ENCODE results near the gene ANKS1A.

Gene ANKS1A

DNA sequence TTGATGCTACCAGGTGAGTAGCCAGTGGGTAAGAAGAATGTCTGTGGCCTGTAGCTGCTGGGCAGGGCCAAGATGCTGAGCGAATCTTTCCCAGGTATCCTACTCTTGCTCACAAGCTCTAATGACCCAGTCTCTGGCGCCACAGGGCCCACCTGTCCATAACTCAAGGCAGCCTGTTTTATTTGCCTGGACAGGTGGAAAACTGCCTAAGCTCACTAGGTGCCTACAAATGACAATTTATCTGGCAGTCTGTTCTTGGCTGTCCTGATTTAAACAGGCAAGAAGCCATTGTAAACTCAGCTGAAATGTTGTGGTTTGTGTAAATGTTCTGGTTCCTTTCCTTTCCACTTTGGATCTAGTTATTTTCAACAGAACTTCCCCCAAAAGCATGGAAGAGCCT is 138.8 kb downstream of the ANKS1A start:
- TF ChIP-seq CTCF (conservative IDR thresholded peaks at IDR 0.05; ENCODE audit: low read depth, low read length), result no peak
- Histone ChIP-seq H3K4me1 (ENCODE audit: low read depth, poor library complexity, severe bottlenecking) (peaks cover 16% of the 10 kb centered on the region), H3K36me3 (ENCODE audit: insufficient read depth) (no peaks in the 10 kb centered on the region), H2AFZ (ENCODE audit: low read depth) (no peak overlapping the region), H3K4me3 (IDR thresholded peaks at IDR 0.05; ENCODE audit: insufficient read depth, low read depth, low read length) (no peak overlapping the region), H3K79me2 (ENCODE audit: insufficient read depth, low read depth) (no peaks in the 10 kb centered on the region), H4K20me1 (ENCODE audit: insufficient read depth) (no peaks in the 10 kb centered on the region), H3K27ac (no peak overlapping the region), H3K4me2 (no peak overlapping the region), H3K27me3 (ENCODE audit: insufficient read depth, low read depth) (no peaks in the 10 kb centered on the region), H3K9ac (no peak overlapping the region)

- Histone ChIP-seq H3K36me3 (ENCODE audit: insufficient read depth) (no peaks in the 10 kb centered on the region), H3K9ac (no peak overlapping the region), H4K20me1 (ENCODE audit: insufficient read depth) (no peaks in the 10 kb centered on the region), H3K27me3 (ENCODE audit: insufficient read depth, low read depth) (no peaks in the 10 kb centered on the region), H3K27ac (no peak overlapping the region), H3K4me1 (ENCODE audit: low read depth, poor library complexity, severe bottlenecking) (peaks cover 8% of the 10 kb centered on the region), H3K4me3 (IDR thresholded peaks at IDR 0.05; ENCODE audit: insufficient read depth, low read depth, low read length) (no peak overlapping the region), H3K79me2 (ENCODE audit: insufficient read depth, low read depth) (no peaks in the 10 kb centered on the region), H2AFZ (ENCODE audit: low read depth) (no peak overlapping the region), H3K4me2 (no peak overlapping the region)
- TF ChIP-seq CTCF (conservative IDR thresholded peaks at IDR 0.05; ENCODE audit: low read depth, low read length), result no peak
Measured at GRCh38 chr6:35028781-35029769, 140.0 kb downstream of the ANKS1A start.

GRCh38 chr6:35030099-35030498 is 141.0 kb downstream of the ANKS1A start:
- no peaks in the 10 kb centered on the region for H4K20me1 ChIP-seq (ENCODE audit: insufficient read depth)
- no peaks in the 10 kb centered on the region for H3K4me1 ChIP-seq (ENCODE audit: low read depth, poor library complexity, severe bottlenecking)
- H3K79me2 ChIP-seq (ENCODE audit: insufficient read depth, low read depth), result no peaks in the 10 kb centered on the region
- H3K4me3 ChIP-seq (IDR thresholded peaks at IDR 0.05; ENCODE audit: insufficient read depth, low read depth, low read length), result no peak overlapping the region
- H3K27ac ChIP-seq, result no peak overlapping the region
- H3K27me3 ChIP-seq (ENCODE audit: insufficient read depth, low read depth), result no peaks in the 10 kb centered on the region
- no peaks in the 10 kb centered on the region for H3K36me3 ChIP-seq (ENCODE audit: insufficient read depth)
- no peak overlapping the region for H2AFZ ChIP-seq (ENCODE audit: low read depth)
- no peak for TF ChIP-seq CTCF (conservative IDR thresholded peaks at IDR 0.05; ENCODE audit: low read depth, low read length)
- no peak overlapping the region for H3K4me2 ChIP-seq
- H3K9ac ChIP-seq, result no peak overlapping the region

GRCh38 chr6:35031611-35032529 is 142.8 kb downstream of the ANKS1A start:
- H3K27ac ChIP-seq, result no peak overlapping the region
- no peak overlapping the region for H2AFZ ChIP-seq (ENCODE audit: low read depth)
- H4K20me1 ChIP-seq (ENCODE audit: insufficient read depth), result no peaks in the 10 kb centered on the region
- H3K4me2 ChIP-seq, result no peak overlapping the region
- no peaks in the 10 kb centered on the region for H3K36me3 ChIP-seq (ENCODE audit: insufficient read depth)
- no peak for TF ChIP-seq CTCF (conservative IDR thresholded peaks at IDR 0.05; ENCODE audit: low read depth, low read length)
- H3K4me3 ChIP-seq (IDR thresholded peaks at IDR 0.05; ENCODE audit: insufficient read depth, low read depth, low read length), result no peak overlapping the region
- H3K27me3 ChIP-seq (ENCODE audit: insufficient read depth, low read depth), result no peaks in the 10 kb centered on the region
- no peak overlapping the region for H3K9ac ChIP-seq
- H3K4me1 ChIP-seq (ENCODE audit: low read depth, poor library complexity, severe bottlenecking), result no peaks in the 10 kb centered on the region
- no peaks in the 10 kb centered on the region for H3K79me2 ChIP-seq (ENCODE audit: insufficient read depth, low read depth)

All from KMS-11 (cell line).